Esophagus muscularis mucosa (tissue), 3 donors: Measurements from ENCODE around the gene OLFML2B.

ENCODE experiments used
- CTCF ChIP-seq, 3 experiments: fragments of 200-600 bp in 2 of 3; fragments of 450-650 bp in 1 of 3; sonication (generic) in 2 of 3; IDR thresholded peaks; one replicate each; pipeline ENCODE4 v1.5.1; 2017 to 2019; ENCODE audit warnings: antibody characterized with exemption in 3 of 3, mild to moderate bottlenecking in 2 of 3, moderate library complexity in 1 of 3
- POLR2AphosphoS5 ChIP-seq, 2 donors: sonication (generic); formaldehyde crosslinking; IDR thresholded peaks; one replicate each; pipeline ENCODE4 v1.6.1; 2017; ENCODE audit warnings: antibody characterized with exemption in 2 of 2

GRCh38 chr1:162030759-162031280 is 7.2 kb upstream of the OLFML2B start:
- no peak for TF ChIP-seq CTCF (IDR thresholded peaks at IDR 0.05)
- no peak for TF ChIP-seq POLR2AphosphoS5 (IDR thresholded peaks at IDR 0.05)
